Esophagus squamous epithelium (tissue), 4 donors: Measurements from ENCODE around the gene PCDH9.

Experiments used
- POLR2A ChIP-seq, 4 donors: fragments of 450-650 bp; IDR thresholded peaks; one replicate each; pipeline ENCODE4 v1.6.1; 2017; ENCODE audit warnings: antibody characterized with exemption in 4 of 4, mild to moderate bottlenecking in 4 of 4, moderate library complexity in 3 of 4
- TF ChIP-seq, protein P1 (sequence below), 6 experiments: fragments of 450-650 bp in 4 of 6; fragments of 200-600 bp in 2 of 6; sonication (generic) in 2 of 6; IDR thresholded peaks; one replicate each; pipeline ENCODE4 v1.5.1; 2016 to 2019; ENCODE audit warnings: antibody characterized with exemption in 6 of 6, mild to moderate bottlenecking in 4 of 6, moderate library complexity in 4 of 6

DNA sequence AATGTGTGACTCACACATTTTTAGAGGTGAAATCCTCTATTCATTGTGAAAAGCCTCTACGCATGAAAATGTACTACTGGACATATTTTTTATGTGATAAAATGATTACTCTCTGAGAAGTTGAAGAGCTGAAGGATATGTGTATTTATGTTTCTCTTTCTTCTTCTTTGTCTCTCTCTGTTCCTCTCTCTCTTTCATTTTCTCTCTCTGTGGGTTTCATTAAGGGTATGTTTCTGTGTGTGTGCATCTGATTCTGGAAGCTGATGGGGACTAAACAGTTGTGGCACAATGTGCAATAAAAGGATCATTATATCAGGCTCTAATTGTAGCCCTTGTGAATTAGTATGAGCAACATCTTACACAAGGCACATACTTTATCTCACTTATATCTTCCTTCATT, 867.7 kb downstream of the PCDH9 start:
- TF ChIP-seq POLR2A (IDR thresholded peaks at IDR 0.05) = no peak
- TF ChIP-seq, protein P1, sequence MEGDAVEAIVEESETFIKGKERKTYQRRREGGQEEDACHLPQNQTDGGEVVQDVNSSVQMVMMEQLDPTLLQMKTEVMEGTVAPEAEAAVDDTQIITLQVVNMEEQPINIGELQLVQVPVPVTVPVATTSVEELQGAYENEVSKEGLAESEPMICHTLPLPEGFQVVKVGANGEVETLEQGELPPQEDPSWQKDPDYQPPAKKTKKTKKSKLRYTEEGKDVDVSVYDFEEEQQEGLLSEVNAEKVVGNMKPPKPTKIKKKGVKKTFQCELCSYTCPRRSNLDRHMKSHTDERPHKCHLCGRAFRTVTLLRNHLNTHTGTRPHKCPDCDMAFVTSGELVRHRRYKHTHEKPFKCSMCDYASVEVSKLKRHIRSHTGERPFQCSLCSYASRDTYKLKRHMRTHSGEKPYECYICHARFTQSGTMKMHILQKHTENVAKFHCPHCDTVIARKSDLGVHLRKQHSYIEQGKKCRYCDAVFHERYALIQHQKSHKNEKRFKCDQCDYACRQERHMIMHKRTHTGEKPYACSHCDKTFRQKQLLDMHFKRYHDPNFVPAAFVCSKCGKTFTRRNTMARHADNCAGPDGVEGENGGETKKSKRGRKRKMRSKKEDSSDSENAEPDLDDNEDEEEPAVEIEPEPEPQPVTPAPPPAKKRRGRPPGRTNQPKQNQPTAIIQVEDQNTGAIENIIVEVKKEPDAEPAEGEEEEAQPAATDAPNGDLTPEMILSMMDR (IDR thresholded peaks at IDR 0.05) = no peak
